Activated CD4-positive, alpha-beta T cell treated with anti-CD3 and anti-CD28 coated beads for 1 hour (primary cell): ENCODE data around the gene KLHL15.
"Not testable (repeated sequence)": the region's sequence is repeated elsewhere in the genome, so short reads cannot be mapped to it uniquely, and the experiment has no call there.

ENCODE experiments used
- DNase-seq: peaks from one replicate; pipeline ENCODE4 v3.0.0-alpha.2; 2020

KLHL15 gene, protein sequence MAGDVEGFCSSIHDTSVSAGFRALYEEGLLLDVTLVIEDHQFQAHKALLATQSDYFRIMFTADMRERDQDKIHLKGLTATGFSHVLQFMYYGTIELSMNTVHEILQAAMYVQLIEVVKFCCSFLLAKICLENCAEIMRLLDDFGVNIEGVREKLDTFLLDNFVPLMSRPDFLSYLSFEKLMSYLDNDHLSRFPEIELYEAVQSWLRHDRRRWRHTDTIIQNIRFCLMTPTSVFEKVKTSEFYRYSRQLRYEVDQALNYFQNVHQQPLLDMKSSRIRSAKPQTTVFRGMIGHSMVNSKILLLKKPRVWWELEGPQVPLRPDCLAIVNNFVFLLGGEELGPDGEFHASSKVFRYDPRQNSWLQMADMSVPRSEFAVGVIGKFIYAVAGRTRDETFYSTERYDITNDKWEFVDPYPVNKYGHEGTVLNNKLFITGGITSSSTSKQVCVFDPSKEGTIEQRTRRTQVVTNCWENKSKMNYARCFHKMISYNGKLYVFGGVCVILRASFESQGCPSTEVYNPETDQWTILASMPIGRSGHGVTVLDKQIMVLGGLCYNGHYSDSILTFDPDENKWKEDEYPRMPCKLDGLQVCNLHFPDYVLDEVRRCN

DNA sequence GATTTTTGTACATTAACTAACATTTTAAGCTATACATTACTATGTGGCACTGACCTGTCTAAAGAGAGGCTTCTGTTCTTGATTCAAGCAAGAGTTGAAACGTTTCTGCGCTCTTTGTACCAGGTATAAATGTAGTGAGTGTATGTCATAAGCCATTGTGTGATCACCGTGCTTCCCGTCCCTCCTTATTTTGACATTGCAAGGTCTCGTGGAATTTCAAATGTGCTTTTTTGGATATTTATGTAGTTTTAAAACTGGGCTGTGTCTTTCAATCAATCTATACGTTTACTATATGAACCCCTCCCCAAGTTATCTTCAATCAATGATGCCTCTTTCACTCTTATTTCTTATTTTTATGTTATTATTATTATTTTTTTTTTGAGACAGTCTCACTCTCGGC lies at the start of gene KLHL15:
Gene KLHL15, minus strand, starts transcription at position 101 of the 400 bp plus-strand sequence. CDS start 20,493 bp downstream, outside the sequence.
- no peak for DNase-seq

DNA sequence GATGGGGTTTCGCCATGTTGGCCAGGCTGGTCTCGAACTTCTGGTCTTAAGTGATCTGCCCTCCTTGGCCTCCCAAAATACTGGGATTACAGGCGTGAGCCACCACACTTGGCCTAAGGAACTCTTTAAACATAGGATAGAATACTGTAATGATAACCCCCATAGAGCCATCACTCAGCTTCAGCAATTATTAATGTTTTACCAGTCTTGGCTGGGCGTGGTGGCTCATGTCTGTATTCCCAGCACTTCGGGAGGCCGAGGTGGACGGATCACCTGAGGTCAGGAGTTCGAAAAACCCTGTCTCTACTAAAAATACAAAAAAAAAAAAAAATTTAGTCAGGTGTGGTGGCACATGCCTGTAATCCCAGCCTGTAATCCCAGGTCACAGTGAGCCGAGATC lies 42.9 kb upstream of the KLHL15 start:
- no peak for DNase-seq

DNA sequence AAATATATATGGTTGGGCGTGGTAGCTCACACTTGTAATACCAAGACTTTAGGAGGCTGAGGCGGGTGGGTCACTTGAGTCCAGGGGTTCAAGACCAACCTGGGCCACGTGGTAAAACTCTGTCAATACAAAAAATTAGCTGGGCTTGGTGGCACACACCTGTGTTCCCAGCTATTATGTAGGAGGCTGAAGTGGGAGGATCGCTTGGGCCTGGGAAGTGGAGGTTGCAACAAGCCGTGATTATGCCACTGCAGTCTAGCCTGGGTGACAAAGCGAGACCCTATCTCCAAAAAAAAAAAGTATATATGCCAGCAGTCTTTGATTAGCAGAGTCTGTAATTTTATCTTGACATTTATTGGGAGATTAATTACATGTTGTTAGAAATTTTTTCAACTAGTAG lies 36.5 kb upstream of the KLHL15 start:
- DNase-seq = no peak

DNA sequence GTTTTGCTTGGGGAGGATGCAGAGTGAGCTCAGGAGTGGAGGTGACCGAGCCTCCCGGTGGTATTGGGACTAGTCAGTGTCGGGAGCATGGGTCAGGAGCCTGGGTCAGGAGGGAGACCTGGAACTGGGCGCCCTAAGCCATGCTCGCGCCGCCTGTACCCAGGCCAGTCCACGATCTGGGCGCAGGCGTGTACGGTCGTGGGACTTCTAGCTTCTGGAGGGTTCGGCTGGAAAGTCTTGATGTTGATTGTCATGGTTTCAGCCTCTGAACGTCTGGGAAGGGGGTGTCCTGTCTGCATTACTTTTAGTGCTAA lies 28.0 kb upstream of the KLHL15 start:
- DNase-seq = no peak

DNA sequence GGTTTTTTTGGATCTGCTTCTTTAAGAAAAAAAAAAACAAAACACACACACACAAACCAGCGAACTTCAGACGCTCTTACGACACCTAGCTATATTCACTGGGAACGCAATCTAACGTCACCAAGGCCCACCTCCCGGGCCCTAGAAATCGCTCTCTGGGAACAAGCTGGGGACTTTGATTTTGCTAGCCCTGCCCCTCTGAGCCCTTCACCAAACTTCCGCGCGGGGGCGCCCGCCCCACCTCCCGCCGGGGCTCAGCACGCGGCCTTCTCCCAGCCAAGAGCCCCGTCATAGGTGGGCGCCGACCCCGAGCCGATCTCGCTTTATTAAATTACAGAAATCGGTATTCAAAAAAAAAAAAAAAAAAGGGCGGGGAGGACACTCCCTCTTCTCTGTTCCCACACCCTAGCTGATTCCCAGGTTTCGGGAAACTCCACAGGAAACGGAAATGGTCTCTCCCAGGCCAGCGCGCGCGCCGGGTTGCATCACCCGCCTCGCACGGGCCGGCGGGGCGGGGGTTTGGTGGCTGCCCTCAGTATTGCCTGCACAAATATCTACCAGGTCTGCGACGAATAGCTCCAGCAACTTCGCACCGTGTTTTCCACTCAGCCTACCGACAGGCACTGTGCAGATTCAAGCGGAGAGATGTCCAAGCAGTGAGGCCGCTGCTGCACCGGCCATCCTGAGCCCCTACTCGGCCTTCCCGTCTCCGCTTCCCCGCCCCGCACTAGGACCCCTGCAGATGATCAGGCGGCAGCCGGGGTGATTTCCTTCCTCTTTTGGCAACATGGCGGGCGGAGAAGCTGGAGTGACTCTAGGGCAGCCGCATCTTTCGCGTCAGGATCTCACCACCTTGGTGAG lies 27.4 kb upstream of the KLHL15 start, which contains the start of gene EIF2S3:
Gene EIF2S3, plus strand, starts transcription at position 775 of the 861 bp plus-strand sequence. Its CDS starts 13 bp downstream, at position 788.
- peak; percentile 72 for DNase-seq

DNA sequence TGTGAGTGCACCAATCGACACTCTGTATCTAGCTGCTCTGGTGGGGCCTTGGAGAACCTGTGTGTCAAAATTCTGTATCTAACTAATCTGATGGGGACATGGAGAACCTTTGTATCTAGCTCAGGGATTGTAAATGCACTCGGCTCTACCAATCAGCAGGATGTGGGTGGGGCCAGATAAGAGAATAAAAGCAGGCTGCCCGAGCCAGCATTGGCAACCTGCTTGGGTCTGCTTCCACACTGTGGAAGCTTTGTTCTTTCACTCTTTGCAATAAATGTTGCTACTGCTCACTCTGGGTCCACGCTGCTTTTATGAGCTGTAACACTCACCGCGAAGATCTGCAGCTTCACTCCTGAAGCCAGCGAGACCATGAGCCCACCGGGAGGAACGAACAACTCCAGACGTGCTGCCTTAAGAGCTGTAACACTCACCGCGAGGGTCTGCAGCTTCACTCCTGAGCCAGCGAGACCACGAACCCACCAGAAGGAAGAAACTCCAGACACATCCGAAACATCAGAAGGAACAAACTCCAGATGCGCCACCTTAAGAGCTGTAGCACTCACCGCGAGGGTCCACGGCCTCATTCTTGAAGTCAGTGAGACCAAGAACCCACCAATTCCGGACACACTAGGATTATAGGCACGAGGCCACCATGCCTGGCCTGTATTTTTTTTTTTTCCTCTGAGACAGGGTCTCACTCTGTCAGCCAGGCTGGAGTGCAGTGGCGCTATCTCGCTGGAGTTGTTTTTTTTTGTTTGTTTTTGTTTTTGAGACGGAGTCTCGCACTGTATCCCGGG lies 23.7 kb upstream of the KLHL15 start:
- not testable (repeated sequence) for DNase-seq

DNA sequence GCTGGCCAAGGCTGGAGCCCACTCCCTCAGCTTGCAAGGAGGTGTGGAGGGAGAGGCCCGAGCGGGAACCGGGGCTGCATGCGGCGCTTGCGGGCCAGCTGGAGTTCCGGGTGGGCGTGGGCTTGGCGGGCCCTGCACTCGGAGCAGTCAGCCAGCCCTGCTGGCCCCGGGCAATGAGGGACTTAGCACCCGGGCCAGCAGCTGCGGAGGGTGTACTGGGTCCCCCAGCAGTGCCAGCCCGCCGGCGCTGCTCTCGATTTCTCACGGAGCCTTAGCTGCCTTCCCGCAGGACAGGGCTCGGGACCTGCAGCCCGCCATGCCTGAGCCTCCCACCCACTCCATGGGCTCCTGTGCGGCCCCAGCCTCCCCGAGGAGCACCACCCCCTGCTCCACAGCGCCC lies 22.7 kb upstream of the KLHL15 start:
- not testable (repeated sequence) for DNase-seq

DNA sequence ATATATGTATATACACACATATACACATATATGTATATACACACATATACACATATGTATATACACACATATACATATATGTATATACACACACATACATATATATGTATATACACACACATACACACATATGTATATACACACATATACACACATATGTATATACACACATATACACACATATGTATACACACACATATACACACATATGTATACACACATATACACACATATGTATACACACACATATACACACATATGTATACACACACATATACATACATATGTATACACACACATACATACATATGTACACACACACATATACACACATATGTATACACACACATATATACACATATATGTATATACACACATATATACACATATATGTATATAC lies 19.1 kb upstream of the KLHL15 start:
- DNase-seq = not testable (repeated sequence)

DNA sequence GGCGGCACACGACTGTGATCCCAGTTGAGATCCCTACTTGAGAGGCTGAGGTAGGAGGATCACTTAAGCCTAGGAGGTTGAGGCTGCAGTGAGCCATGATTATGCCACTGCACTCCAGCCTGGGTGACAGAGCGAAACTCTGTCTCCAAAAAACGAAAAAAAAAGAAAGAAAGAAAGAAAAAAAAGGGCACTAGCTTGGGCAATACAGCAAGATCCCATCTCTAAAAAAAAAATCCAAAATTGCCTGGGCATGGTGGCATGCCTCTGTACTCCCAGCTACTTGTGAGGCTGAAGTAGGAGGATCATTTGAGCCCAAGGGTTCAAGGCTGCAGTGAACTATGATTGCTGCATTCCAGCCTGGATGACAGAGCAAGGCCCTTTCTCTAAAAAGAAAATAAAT lies 10.7 kb upstream of the KLHL15 start:
- DNase-seq = no peak

DNA sequence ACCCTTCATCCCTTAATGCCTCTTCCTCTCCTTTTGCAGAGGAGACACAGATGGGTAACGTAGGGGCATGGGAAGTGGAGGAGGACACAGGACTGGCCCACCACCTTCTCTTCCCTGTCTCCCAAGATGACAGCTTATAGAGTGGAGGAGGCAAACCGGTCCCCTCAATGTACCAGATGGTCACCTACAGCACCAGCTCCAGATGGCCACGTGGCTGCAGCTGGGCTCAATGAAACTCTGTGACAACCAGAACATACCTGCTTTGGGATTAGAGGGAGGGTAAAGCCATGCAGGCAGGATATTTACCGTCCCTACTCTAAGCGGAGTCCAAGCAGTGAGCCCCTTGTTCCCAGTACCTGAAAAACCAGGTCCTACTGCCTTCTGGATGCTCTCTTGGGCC lies 7.5 kb upstream of the KLHL15 start:
- no peak for DNase-seq

DNA sequence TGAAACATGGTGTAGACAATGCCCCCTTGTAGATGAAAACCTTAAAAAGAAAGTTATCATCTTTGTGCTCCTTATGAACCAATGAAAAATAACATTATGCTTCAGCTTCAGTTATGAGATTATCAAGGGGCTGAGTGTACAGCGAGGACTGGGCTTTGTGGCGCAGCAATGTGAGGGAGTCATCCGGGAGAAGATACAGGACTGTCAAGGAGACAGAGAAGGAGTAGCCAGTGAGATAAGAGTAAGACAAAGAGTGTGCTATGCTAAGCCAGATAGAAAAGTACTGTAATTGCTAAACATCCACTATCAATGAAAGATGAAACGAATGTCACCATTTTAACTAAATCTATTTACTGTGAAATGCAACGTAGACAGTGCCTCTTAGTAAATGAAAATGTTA lies 3.6 kb upstream of the KLHL15 start:
- no peak for DNase-seq

DNA sequence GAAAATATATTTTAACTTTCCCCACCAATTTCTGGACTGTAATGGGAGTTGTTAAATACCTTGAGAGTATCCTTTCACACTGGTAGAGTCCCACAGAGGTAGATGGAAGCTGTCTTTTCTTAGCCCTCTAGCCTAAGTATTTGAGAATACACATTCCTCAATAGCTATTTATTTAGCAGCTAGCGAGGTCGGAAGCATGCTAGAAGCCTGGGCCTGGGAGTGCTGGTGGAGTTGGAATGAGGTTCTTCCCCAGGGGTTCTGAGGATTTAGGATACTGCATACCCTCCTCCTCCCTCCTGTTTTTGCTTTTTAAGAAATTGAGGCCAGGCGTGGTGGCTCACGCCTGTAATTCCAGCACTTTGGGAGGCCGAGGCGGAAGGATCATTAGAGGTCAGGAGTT lies 999 bp upstream of the KLHL15 start:
- no peak for DNase-seq

DNA sequence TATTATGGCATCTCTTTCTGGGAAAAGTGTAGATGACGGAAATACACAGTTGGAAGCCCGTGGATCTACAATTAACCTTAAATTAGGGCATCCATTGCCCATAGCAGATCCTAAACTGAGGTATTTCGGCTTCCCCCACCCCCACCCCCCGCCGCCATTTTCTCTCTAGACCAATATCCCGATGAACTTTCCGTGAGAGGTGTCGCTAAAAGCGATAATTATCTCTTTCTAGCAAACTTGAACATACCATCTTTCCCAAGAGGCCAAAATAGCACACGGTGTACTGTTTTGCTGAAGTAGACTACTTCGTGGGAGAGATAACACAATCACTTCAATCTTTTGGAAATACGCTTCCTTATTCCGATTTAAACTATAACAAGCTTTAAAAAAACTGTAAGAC lies 554 bp downstream of the KLHL15 start:
- DNase-seq = no peak

DNA sequence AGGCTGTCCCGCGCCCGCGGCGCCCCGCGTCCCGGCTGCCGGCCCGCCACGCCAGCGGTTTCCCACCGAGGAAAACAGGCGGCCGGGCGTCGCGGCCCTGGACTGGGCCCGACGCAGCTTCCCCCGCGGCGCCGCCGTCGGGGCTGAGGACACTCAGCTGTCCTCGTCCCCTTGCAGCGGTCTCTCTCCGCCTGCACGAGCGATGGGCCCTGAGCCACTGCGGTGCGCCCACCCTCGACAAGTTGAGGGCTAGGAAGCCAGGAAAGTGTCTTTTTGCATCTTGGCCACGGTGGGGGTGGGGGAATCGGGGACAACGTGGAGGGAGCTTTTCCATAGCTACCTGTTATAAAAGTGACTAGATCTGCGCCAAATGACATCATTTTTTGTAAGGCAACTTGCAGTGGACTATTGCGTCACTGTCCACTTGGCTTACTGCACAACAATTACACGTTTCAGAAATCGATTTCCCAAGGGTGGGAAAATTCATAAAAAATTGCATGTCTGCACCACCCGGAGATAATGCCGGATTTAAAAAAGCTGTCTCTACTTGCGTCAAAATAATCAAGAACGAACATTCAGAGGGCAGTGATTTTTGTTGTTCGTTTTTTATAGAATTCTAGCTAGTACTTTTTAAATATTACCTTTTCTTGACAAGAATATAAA lies 1.1 kb downstream of the KLHL15 start:
- DNase-seq = no peak

DNA sequence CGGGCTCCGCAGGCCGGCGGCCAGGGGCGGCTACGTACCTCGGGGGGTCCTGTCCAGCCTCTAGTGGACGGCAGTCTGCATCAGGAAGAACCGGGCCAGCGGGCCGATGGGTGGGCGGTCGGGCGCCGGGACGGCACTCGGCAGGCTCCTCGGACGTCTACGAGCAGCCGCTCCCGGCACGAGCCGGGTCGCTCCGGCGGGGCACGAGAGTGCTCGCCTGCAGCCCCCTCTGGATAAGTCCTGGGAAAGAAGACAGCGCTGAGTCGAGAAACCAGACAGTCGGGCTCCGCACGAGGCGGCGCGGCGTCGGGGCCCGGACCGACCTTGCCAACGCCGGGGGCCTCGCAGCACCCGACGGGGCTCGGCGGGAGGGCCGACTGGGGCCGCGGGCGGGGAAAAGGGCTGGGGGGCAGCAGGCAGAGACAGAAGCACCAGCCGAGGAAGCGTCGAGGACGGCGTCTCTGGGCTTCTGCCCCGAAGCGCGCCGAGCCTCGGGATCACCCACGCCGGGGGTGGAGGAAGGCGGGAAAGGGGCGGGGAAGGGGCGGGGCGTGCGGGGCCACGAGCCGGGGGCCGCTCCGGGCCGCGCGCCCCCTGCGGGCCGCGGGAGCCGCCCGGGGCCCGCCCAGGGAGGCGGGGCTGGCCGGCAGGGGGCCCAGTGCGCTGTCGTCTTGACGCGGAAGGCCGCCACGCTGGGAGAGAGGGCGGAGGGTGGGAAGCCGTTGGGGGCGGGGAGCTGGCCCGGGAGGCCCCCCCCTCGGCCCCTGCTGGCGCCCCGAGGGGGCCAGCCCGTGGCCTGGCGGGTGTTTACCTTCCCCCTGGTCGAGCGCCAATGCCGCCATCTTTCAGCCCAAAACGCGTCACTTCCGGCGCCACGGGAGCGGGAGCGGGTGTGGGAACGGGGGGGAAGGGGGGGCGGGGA lies 1.9 kb downstream of the KLHL15 start:
- DNase-seq = peak; percentile 62

DNA sequence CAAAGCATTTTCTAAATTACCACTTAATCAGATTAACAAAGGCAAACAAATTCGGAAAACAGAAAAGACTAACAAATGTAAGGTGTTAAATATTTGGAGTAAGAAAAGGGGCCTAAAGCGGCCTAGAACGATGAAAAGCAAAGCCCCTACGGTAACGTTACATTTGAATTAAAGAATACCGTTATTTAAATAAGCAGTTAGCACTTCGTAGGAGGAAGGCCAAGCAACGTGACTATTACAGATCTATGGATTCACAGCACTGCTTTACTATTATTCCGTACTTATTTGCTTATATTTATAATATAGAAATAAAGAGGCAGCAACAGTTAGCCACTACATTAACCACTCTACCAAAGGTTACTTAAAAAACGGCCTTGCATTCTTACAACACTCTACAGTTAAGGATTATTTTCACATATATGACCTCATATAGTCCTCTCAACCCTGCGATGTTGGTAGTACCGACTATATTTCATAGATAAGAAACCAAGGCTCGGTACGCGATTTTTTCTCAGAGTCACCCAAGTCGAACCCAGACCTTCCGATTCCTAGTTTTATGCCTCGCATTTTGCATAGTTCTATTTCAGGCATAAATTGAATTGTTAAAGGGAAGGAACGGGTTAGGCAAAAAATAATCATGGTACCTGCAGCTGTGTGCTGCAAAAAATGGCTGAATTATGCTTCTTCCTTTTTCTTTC lies 2.9 kb downstream of the KLHL15 start:
- no peak for DNase-seq

DNA sequence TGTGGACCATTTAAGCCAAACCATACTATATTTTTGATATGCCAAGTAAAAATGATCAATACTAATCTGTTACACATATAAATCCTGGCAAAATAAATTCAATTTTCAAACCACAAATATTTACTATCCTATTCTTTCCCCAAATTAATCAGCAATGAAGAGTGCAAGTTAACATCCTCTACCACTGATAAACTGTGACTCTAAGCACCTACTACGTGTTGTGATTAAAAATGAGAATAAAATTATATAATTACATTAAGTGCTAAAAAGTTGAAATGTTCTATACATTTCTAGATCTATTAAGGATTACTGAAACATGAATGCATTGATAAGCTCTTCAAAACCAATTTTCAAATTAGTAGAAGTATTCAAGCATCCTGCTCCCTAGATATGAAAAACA lies 3.4 kb downstream of the KLHL15 start:
- DNase-seq = no peak

DNA sequence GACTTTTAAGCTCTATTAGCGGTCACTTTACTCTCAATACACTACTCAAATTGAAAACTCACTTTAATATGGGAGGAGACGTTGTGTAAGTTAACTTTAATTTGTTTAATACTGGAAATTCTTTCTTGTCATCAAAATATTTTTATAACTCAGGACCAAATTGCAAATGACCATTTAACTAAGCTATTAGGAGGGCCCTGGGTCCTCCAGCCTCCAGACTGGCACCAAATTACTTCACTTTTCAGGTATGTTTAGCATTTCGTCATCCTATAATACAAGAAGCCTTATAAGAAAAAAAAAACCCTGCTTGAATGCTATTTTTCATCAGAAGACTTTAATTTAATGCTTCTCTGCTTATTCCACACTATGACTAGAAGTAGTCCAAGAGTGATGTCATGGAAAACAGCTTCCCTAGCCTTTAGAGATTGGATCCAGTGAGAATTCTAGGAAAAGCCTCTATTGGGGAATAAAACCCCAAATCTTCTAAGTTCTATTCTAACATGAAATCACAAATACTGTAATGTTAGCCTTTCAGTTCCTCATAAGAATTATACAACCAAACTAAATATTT lies 6.6 kb downstream of the KLHL15 start:
- DNase-seq = no peak

DNA sequence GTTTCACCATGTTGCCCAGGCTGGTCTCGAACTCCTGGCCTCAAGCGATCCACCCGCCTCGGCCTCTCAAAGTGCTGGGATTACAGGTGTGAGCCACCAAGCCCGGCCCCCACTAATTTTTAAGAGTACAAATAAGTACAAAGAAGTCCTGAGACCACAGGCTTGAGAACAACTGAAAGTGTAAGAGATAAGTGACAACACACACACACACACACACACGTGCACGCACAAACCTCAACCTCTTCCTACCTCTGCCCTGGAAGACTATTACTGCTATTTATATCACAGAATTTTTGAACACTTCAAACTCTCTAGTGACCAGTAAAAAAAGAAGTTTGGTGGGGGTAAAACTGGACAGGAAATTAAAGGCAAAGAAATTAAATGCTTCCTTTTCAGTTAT lies 7.5 kb downstream of the KLHL15 start:
- no peak for DNase-seq

DNA sequence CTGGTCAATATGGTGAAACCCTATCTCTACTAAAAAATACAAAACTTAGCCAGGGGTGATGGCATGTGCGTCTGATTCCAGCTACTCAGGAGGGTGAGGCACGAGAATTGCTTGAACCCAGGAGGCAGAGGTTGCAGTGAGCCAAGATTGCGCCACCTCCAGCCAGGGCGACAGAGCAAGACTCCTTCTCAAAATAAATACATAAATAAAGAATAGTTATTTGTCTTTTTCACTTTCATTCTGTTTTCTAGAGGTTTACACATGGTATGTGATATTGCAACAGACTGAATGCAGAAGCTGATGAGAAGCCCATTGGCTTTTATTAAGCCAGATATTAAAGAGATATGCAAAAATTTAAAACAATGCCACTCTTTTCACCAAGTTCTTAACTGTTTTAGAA lies 8.2 kb downstream of the KLHL15 start:
- DNase-seq = no peak
